ENCODE data around the gene FAM114A2.
"Not testable (repeated sequence)": the region's sequence is repeated elsewhere in the genome, so short reads cannot be mapped to it uniquely, and the experiment has no call there.

Gene FAM114A2

GRCh38 chr5:154038707-154039457 is at the start of gene FAM114A2, which contains the start of gene MFAP3:
Gene FAM114A2 (minus strand): TSS chr5:154038910. CDS start chr5:154034953, 3,957 bp downstream.
Gene MFAP3 (plus strand): TSS chr5:154038967. CDS start chr5:154049723, 10,756 bp downstream.
- DNase-seq, result peak; percentile 97

- DNase-seq, result no peak
Observed at GRCh38 chr5:154087260-154087659, 48.5 kb upstream of the FAM114A2 start.

DNA sequence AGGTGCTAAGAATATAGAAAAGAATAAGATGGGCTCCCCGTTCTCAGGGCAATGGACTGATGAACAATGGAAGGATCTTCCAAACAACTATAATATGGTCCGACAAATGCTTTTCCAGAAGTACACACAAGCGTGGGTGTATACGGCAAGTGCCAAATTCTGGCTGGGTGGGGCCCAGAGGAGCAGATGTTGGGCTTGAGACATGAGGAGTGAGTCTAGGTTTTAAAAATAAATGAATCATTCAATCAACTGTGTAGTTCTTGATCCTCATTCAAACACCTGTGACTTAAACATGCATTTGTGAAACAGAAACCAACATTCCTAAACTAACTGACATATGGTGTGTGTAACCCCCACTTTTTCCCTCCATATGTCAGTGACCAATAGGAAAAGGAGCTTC is 47.9 kb upstream of the FAM114A2 start:
- no peak for DNase-seq

DNA sequence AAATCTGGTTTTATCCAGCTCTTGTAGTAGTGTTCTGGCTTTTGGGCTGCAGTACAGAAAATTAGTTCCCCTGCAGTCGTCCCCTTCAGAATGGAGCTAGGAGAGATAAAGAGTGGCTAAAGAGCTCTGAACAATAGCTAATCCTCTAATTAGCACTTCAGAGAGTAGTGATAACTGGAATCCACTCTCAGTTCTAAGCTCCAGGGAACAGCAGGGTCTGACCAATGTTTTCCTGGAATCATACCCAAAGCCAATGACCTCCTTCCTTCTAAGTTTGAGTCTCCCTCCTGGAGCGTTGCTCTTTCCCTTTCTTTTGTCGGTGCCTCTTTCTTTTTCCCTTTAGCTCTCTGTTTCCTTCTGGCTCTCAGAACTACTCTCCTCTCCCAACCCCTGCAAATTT is 47.4 kb upstream of the FAM114A2 start:
- no peak for DNase-seq

GRCh38 chr5:154084062-154084639 is 45.4 kb upstream of the FAM114A2 start:
- no peak for DNase-seq

GRCh38 chr5:154081246-154081645 is 42.5 kb upstream of the FAM114A2 start:
- DNase-seq, result no peak

- DNase-seq, result peak; percentile 19
Observed at GRCh38 chr5:154078272-154078671, 39.6 kb upstream of the FAM114A2 start.

DNA sequence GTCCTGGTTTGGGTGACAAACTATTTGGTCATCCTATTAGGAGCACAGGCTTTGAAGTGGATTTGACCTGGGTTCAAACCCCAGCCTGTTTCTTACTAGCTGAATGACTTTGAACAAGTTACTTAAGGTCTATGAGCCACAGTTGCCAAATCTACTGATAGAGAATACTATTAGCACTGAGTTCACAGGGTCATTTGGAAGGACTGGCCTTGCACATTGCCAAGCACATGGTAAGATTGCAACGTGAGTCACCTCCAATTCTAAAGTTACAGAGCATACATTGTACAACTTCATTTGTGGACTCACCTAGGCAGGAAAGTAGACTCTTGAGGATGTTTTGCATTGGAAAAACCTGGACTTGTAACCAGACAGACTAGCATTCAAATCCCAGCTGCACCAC is 39.0 kb upstream of the FAM114A2 start:
- no peak for DNase-seq

DNA sequence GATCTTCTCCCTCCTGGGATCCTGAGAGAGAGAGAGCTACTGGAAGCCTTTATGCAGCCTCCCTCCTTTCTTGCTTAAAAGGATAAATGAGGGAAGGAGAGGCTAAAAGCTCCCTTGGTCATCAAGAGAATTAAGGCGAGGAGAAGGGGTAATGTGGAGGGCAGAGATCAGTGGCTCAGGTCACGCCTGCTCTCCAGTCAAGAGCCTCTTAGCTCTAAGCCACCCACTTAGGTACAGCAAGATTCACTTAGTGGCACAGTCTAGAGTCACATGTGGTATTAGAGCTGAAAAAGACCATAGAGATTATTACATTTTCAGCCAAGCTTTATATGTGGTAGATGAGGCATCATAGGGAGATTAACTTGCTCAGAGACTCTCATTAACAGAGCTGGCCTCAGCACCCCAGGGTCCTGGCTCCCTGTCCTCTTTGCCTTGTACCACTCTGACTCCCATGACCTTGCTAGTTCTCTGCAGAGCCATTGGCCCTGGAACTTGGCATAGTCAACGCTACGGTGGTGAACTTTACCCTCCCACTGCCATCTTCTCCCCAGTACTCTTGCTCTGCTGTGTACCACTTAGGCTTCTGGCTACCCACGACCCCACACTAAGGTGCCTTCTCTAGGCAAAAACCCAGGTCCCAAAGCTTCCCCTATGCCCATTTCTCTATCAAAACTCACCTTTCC is 37.7 kb upstream of the FAM114A2 start:
- DNase-seq, result no peak

- peak; percentile 90 for DNase-seq
Observed at GRCh38 chr5:154072414-154073171, 33.9 kb upstream of the FAM114A2 start.

DNA sequence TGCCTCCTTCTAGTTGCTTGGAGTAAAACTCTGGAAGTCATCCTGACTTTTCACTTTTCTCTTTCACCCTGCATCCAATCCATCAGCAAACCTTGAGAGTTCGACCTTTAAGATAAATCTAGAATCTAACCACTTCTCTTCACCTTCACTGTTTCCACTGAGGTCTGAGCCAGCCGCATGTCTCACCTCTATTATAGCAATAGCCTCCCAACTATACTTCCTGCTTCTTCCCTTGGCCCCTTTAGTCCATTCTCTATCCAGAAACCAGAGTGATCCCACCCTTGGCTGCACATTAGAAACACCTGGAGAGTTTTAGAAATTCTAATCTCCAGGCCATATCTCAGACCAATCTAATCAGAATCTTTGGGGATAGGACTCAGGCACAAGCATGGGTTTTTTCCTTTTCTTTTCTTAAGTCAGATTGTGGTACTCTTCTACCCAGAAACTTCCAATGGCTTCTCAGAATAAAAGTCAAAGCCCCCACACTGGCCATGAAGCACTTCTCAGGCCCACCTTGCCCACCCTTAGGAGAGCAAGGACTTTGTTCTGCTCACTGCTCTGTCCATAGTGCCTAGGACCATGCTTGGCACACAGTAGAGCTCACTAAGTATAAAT is 33.2 kb upstream of the FAM114A2 start:
- no peak for DNase-seq

- not testable (repeated sequence) for DNase-seq
Observed at GRCh38 chr5:154069854-154070253, 31.1 kb upstream of the FAM114A2 start.

- DNase-seq, result no peak
Observed at GRCh38 chr5:154065971-154066370, 27.3 kb upstream of the FAM114A2 start.

- no peak for DNase-seq
Observed at GRCh38 chr5:154063372-154063771, 24.7 kb upstream of the FAM114A2 start.

DNA sequence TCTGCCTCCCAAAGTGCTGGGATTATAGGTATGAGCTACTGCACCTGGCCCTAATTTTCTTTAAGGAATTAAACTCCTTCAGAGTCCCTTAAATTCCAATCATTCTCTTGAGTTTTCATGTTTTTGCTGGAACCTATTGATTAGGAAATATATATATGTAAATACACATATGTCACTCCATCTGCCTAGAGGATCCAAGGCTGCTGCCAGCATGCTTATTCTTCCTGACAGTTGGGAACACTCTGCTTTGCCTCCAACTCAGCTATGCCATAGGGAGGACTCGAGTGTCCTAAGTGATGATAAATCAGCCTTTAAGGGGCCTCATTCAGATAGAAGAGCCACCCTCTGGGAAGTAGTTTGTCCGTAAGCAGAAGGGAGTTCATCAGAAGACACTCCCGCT is 21.9 kb upstream of the FAM114A2 start:
- no peak for DNase-seq

DNA sequence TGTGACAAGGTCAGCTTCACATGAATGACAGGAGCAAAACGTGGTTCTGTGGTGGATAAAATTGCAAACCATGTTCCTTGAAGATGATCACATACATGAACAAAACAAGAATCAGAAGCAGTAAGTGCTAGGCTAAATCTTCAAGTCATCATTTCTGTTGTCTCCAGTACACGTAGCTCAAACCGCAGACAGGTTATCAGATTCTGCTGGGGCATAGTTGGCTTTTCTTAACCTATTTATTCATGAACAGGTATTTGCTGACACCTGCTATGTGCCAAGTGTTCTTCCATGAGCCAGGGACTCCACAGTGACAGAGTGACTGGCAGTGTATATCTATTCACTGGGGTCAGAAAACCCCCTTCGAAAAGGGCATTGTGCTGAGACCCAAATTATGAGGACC is 20.9 kb upstream of the FAM114A2 start:
- no peak for DNase-seq

GRCh38 chr5:154059039-154059430 is 20.3 kb upstream of the FAM114A2 start:
- DNase-seq, result no peak

DNA sequence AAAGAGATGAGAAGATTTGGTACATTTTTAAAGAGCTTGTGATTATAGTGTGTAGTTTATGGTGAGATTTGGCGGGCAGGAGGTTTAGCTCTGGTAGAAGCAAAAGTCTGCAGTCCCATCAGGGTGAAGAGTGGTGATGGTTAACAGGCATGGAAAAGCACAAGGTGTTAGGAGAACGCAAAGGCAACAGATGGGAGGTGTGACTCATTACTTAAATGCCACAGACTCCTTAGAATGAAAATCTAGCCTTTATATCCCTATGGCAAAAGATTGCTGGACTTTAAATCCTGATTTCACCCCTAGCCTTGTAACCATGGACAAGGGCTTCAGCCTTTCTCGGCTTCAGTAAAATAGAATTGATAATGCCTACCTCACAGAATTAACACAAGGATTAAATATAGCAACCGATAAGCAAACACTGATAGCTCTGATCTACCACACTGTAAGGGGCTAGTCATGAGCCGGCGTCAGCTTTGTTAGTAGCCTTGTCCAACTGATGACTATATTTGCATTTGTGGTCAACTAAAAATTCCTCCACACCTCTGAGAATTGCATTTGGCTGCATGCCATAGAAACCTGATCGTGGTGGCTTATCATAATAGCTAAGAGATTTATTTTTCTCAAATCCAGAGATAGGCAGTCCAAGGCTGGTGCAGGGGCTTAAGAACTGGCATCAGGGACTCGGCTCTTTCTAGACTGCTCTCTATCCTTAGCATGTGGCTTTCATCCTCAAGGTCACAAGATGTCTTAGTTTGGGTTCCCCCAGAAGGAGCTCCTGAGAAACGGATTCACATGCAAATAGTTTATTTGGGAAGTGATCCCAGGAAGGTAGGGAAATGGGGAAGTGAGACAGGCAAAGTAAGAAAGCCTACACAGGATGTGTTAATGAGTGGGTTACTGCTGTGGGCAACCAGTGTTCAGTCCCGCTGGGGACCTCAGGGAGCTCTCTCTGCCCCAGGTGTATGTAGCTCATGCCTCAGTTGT is 19.6 kb upstream of the FAM114A2 start:
- no peak for DNase-seq

DNA sequence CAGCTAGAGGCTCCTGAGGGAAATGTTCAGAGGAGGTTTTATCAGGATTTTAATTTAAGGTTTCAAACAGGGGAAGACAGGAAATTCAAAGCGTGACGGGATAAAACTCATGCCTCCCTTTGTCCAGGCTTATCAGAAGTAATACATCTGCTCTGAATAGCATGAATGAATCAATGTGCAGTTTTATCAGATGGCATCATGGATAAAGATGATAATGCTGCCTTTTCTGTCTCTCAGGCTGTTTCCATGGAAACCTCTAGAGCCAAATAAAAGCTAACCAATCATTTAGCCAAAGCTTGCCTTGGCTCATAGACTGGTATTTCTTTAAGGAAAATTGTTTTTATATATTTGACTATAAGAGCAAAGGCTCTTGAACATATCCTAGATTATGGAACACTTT is 16.5 kb upstream of the FAM114A2 start:
- no peak for DNase-seq

GRCh38 chr5:154053468-154053867 is 14.8 kb upstream of the FAM114A2 start:
- DNase-seq, result no peak

GRCh38 chr5:154049636-154050035 is 10.9 kb upstream of the FAM114A2 start:
- no peak for DNase-seq

- DNase-seq, result no peak
Observed at GRCh38 chr5:154047324-154047723, 8.6 kb upstream of the FAM114A2 start.
